NCI-H2171 (cell line): ENCODE measurements around the gene GPR142.

ENCODE experiments used
- DNase-seq: peaks from one replicate; lab custom pipeline; 2025; lab: John Stamatoyannopoulos, UW

Gene GPR142

GRCh38 chr17:74367206-74367605 lies at the start of gene GPR142:
Gene GPR142 (plus strand): TSS chr17:74367506. CDS start chr17:74369541, 2,035 bp downstream.
- no peak for DNase-seq

- DNase-seq, result no peak
Measured at GRCh38 chr17:74318391-74318790, 48.9 kb upstream of the GPR142 start.

GRCh38 chr17:74324521-74324920 lies 42.8 kb upstream of the GPR142 start:
- no peak for DNase-seq

GRCh38 chr17:74325376-74325742 lies 41.9 kb upstream of the GPR142 start:
- no peak for DNase-seq

- no peak for DNase-seq
Measured at GRCh38 chr17:74325743-74326379, 41.4 kb upstream of the GPR142 start, which contains the start of gene KIF19. Gene KIF19 (plus strand): TSS chr17:74326226. CDS start chr17:74326350, 124 bp downstream.

- DNase-seq, result no peak
Measured at GRCh38 chr17:74326506-74326905, 40.8 kb upstream of the GPR142 start.

DNA sequence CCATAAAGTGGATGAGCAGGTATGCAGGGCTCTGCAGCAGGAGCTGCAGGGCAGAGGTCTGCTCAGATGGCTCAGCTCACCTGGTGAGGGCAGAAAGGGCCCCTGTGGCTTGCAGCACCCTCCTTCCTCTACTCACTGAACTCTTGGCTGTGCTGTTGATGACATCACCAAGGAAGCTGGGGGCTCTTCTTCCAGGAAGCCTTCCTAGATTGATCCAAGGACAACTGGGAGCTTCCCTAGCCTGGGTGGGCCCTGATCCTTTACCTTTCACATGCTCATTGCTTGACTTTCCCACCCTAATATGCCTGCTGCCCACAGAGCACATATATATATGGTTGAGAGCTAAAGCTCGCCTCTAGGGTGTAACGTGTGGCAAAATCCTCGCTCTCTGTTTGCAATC lies 38.8 kb upstream of the GPR142 start:
- no peak for DNase-seq

DNA sequence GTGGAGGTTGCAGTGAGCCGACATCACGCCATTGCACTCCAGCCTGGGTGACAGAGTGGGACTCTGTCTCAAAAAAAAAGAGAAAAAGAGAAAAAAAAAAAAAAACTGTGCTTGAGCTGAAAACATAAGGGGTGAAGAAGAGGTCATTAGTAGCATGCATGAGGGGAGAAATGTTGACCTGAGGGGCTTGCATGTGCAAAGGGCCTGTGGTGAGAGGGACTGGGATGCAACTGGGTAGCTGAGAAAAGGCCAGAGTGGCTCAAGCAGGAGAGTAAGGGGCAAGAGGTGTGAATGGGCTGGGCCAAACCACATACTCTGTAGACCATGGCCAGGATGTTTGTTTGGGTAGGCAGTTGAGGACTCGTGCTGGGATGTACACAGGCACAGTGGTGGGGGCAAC lies 37.9 kb upstream of the GPR142 start:
- DNase-seq, result no peak

- DNase-seq, result no peak
Measured at GRCh38 chr17:74330446-74330845, 36.9 kb upstream of the GPR142 start.

- DNase-seq, result peak; percentile 89
Measured at GRCh38 chr17:74332017-74332650, 35.2 kb upstream of the GPR142 start.

GRCh38 chr17:74332763-74333283 lies 34.5 kb upstream of the GPR142 start:
- peak; percentile 96 for DNase-seq

- DNase-seq, result no peak
Measured at GRCh38 chr17:74334393-74335039, 32.8 kb upstream of the GPR142 start.

DNA sequence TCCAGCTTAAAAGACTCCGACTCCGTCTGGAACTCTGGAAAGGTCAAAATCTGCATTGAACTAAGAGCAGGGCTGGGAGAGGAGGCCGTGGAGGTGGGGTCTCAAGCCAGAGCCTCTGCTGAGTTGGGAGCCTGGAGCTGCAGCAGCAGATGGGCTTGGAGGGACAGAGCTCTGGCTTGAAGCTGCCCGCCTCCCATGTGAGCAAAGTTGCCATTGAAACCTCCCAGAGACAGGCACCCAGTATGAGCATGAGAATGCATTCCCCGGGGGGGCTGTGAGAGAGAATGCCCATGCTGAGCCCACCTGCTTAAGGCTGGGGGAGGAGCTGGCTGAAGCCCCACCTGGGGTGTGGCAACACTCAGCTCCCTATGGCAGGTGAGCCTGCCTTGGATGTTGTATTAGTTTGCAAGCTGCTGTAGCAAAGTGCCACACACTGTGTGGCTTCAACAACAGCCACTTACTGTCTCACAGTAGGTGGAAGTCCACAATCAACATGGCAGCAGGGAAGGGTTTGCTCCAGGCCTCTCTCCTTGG lies 31.7 kb upstream of the GPR142 start:
- no peak for DNase-seq

- DNase-seq, result no peak
Measured at GRCh38 chr17:74336307-74336706, 31.0 kb upstream of the GPR142 start.

DNA sequence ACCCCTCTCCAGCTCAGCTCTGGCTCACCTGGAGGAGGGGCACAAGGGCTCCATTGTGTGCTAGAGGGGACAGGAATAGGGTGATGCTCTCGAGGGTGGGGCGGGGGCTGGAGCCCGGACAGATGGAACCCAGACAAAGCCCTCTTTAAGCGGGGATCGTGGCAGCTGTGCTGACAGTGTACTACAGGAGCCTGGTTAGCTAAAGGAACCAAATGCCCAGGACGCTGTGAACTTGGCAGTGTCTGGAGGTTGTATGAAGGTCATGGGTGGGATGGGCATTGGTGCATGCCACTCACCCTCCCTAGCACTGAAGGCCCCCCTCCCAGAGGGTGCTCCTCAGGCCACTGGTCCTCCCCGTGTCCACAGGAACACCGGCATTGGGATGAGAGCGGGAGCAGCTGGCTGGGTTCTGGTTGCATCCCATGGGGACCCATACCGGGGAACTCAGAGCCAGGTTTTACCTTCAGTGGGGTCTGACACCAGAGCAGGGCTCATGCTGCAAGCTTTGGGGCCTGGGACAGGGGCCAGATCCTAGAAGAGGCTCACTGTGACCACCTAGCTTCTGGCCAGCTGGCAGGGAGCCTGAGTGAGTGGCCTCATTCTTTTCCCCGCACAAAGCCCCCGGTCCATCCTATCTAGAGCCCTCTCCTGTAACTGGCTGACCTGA lies 29.3 kb upstream of the GPR142 start:
- peak; percentile 74 for DNase-seq

DNA sequence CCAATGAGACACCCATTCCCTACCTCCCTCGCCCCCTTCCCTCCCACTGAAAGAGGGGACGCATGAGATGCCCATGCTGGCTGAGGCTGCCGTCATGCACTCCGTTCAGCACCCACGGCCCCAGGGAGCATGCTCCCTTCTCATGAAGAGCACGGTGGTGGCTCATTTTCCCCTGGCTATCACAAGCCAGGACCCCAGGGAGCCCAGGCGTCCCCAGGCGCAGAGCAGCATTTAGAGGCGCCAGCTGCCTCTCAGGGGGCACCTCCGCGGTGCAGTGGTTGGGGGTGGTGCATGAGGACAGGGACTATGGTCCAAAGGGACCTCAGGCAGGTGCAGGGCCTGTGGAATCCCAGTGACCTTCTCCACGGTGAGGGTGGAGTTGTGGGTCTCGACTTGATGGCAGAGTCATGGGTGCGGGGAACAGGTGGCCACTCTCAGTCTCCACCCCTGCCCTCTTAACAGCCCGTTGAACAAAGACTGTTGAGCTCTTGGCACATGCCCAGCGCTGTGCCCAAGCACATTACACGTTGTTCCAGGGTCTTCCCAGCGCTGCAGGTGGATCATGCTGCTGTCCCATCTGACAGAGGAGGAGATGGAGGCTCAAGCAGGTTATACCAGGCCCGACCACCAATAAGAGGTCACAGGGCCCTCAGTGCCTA lies 27.6 kb upstream of the GPR142 start:
- DNase-seq, result no peak

GRCh38 chr17:74340470-74341023 lies 26.8 kb upstream of the GPR142 start:
- peak; percentile 36 for DNase-seq

DNA sequence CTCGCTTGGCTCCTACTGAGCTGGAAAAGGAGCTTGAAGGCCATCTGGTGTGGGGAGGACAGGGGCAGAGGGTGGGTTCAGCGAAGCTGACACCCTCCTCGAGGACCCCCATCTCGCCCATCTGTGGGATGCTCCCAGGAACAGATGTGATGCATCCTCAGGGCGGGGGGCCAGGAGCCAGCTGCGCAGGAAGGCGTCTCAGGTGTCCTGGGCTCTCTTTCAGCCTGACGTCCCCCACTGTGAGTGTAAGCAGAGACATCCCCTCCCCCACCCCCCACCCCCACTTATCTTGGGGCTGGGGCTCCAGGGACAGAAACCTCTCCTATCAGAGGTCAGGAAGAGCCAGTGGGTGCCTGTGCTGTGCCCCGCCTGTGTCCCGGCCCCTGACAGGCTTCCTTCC lies 25.1 kb upstream of the GPR142 start:
- DNase-seq, result peak; percentile 92

- DNase-seq, result no peak
Measured at GRCh38 chr17:74343121-74343520, 24.2 kb upstream of the GPR142 start.

GRCh38 chr17:74343526-74344284 lies 23.6 kb upstream of the GPR142 start:
- DNase-seq, result peak; percentile 26

GRCh38 chr17:74344658-74345057 lies 22.6 kb upstream of the GPR142 start:
- no peak for DNase-seq
